Natural killer cell (primary cell): ENCODE results near the gene TMIGD1. TPM values are rescaled to one million over a fixed set of nuclear protein-coding genes. Genes with fewer than 3 reads are reported as not detected.

Experiments
- ATAC-seq, 3 donors: fragments of 150-1000 bp in 2 of 3; fragments of 200-7000 bp in 1 of 3; cut with Tn5 transposase; 1 replicate in 1 of 3; 2 replicates in 2 of 3; pipeline ENCODE4 v1.10.0; 2021; ENCODE audit warnings: mild to moderate bottlenecking in 2 of 3, moderate library complexity in 2 of 3
- DNase-seq, 2 donors: peaks; one replicate each; pipeline versions ENCODE4 v3.0.0 to v3.0.0-alpha.2; 2013 to 2021; ENCODE audit warnings: mixed read lengths in 1 of 2
- H3K27ac ChIP-seq: one replicate; pipeline ENCODE4 v1.5.1; 2013; ENCODE audit warnings: mild to moderate bottlenecking, low read length
- H3K27me3 ChIP-seq: one replicate; pipeline ENCODE4 v1.6.1; 2013; ENCODE audit warnings: low read length; ENCODE audit not compliant: control insufficient read depth, insufficient read depth
- H3K36me3 ChIP-seq: one replicate; pipeline ENCODE4 v1.6.1; 2013; ENCODE audit warnings: low read length; ENCODE audit not compliant: control insufficient read depth, insufficient read depth
- H3K4me1 ChIP-seq: one replicate; pipeline ENCODE4 v1.6.1; 2013; ENCODE audit warnings: low read length; ENCODE audit not compliant: control insufficient read depth, insufficient read depth
- H3K4me3 ChIP-seq: one replicate; pipeline ENCODE4 v1.5.1; 2013; ENCODE audit warnings: low read length
- H3K9me3 ChIP-seq: one replicate; pipeline ENCODE4 v1.6.1; 2013; ENCODE audit warnings: low read length; ENCODE audit not compliant: control insufficient read depth, insufficient read depth
- H3K27ac Mint-ChIP-seq, 2 donors: one replicate each; pipeline ENCODE4 v1.8.0; 2022; ENCODE audit warnings: mild to moderate bottlenecking in 2 of 2, mixed read lengths in 2 of 2, moderate library complexity in 1 of 2
- H3K27me3 Mint-ChIP-seq, 2 donors: one replicate each; pipeline ENCODE4 v1.8.0; 2022; ENCODE audit warnings: low read depth in 2 of 2, mixed read lengths in 2 of 2
- H3K36me3 Mint-ChIP-seq: one replicate; pipeline ENCODE4 v1.8.0; 2022; ENCODE audit warnings: mixed read lengths
- H3K4me1 Mint-ChIP-seq, 2 donors: one replicate each; pipeline ENCODE4 v1.8.0; 2022; ENCODE audit warnings: mixed read lengths in 2 of 2
- H3K4me3 Mint-ChIP-seq: one replicate; pipeline ENCODE4 v1.8.0; 2022; ENCODE audit warnings: mild to moderate bottlenecking, moderate library complexity, mixed read lengths
- H3K9me3 Mint-ChIP-seq, 2 donors: one replicate each; pipeline ENCODE4 v1.8.0; 2022; ENCODE audit warnings: mixed read lengths in 2 of 2
- WGBS: methylation state at CpG from one replicate; pipeline ENCODE4 v1.1.7; 2013; ENCODE audit warnings: missing lambda C conversion rate; ENCODE audit not compliant: insufficient coverage; 5-methylcytosine and 5-hydroxymethylcytosine counted together
- intact Hi-C: fragments of 100-400 bp; cut with micrococcal nuclease; formaldehyde crosslinking; loops from one replicate; pipeline ENCODE4 v1.14.2; 2022
- total RNA-seq, 4 donors: library from RNA; stranded (reverse); fragments of 120-200 nt in 1 of 4; gene quantifications; one replicate each; pipeline versions ENCODE4 v1.2.3 to v1.2.4, GENCODE V29; 2013 to 2022
- TF ChIP-seq, protein P1 (sequence below): fragments of 200-600 bp; IDR thresholded peaks from one replicate; pipeline ENCODE4 v1.8.0; 2022; ENCODE audit warnings: antibody characterized with exemption

Gene TMIGD1
- total RNA-seq, 3 donors from 2014 or later (not counting 1 experiment from before 2014, with no cell fraction given), result not detected

GRCh38 chr17:30363715-30364202 lies 29.9 kb upstream of the TMIGD1 start:
- 0% methylated on average over 1 of the region's 1 CpG for WGBS
- H3K4me3 ChIP-seq, result no peak overlapping the region
- DNase-seq (peak; percentile 66 to 90), ATAC-seq (peak; percentile 84 to 93 (median 90))
- peaks cover 3% of the 10 kb centered on the region for H3K9me3 ChIP-seq
- H3K36me3 Mint-ChIP-seq, result peaks cover 8% of the 10 kb centered on the region
- H3K27ac Mint-ChIP-seq, result peak overlapping the region; percentile 85 to 89
- no peaks in the 10 kb centered on the region for H3K36me3 ChIP-seq
- TF ChIP-seq, protein P1, sequence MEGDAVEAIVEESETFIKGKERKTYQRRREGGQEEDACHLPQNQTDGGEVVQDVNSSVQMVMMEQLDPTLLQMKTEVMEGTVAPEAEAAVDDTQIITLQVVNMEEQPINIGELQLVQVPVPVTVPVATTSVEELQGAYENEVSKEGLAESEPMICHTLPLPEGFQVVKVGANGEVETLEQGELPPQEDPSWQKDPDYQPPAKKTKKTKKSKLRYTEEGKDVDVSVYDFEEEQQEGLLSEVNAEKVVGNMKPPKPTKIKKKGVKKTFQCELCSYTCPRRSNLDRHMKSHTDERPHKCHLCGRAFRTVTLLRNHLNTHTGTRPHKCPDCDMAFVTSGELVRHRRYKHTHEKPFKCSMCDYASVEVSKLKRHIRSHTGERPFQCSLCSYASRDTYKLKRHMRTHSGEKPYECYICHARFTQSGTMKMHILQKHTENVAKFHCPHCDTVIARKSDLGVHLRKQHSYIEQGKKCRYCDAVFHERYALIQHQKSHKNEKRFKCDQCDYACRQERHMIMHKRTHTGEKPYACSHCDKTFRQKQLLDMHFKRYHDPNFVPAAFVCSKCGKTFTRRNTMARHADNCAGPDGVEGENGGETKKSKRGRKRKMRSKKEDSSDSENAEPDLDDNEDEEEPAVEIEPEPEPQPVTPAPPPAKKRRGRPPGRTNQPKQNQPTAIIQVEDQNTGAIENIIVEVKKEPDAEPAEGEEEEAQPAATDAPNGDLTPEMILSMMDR, result no peak
- H3K27me3 ChIP-seq, result no peaks in the 10 kb centered on the region
- H3K4me1 ChIP-seq, result peaks cover 30% of the 10 kb centered on the region
- intact Hi-C loops, result loop anchor here (1.0 to 10.0 kb wide), 2 partner anchors 15 to 149 kb away; partner anchors contain the start of gene CPD
- peaks cover 3% of the 10 kb centered on the region in 2 donors for H3K9me3 Mint-ChIP-seq
- H3K4me1 Mint-ChIP-seq, result peaks cover 43% of the 10 kb centered on the region in 2 donors
- H3K4me3 Mint-ChIP-seq, result peak overlapping the region; percentile 76
- no peak overlapping the region for H3K27ac ChIP-seq
- H3K27me3 Mint-ChIP-seq, result no peaks in the 10 kb centered on the region

GRCh38 chr17:30361766-30362279 lies 28.0 kb upstream of the TMIGD1 start:
- TF ChIP-seq, protein P1, result no peak
- H3K9me3 ChIP-seq, result peaks cover 3% of the 10 kb centered on the region
- DNase-seq (no peak), ATAC-seq (no peak)
- intact Hi-C loops, result loop anchor here (10.0 kb wide), 1 partner anchor 147 kb away; no protein-coding TSS in a partner anchor
- H3K9me3 Mint-ChIP-seq, result peaks cover 3% of the 10 kb centered on the region in 2 donors
- no peaks in the 10 kb centered on the region for H3K27me3 ChIP-seq
- H3K27ac Mint-ChIP-seq, result peak overlapping the region in 1 of 2 donors; percentile 75
- WGBS, result 96% methylated on average over 4 of the region's 4 CpGs
- H3K27me3 Mint-ChIP-seq, result no peaks in the 10 kb centered on the region
- peaks cover 37% of the 10 kb centered on the region in 2 donors for H3K4me1 Mint-ChIP-seq
- H3K27ac ChIP-seq, result no peak overlapping the region
- H3K4me3 ChIP-seq, result no peak overlapping the region
- H3K4me1 ChIP-seq, result peaks cover 30% of the 10 kb centered on the region
- H3K36me3 ChIP-seq, result no peaks in the 10 kb centered on the region
- no peak overlapping the region for H3K4me3 Mint-ChIP-seq
- peaks cover 8% of the 10 kb centered on the region for H3K36me3 Mint-ChIP-seq

GRCh38 chr17:30360086-30360808 lies 26.4 kb upstream of the TMIGD1 start:
- WGBS, result 79% methylated on average over 8 of the region's 8 CpGs

More at GRCh38 chr17:30360086-30360808, 26.4 kb upstream of the TMIGD1 start:
- Mint-ChIP-seq H3K27me3 (no peaks in the 10 kb centered on the region), H3K9me3 (peaks cover 3% of the 10 kb centered on the region in 2 donors), H3K4me1 (peaks cover 22 to 25% of the 10 kb centered on the region in 2 donors), H3K36me3 (peaks cover 8% of the 10 kb centered on the region), H3K4me3 (no peak overlapping the region), H3K27ac (no peak overlapping the region)
- peaks cover 28% of the 10 kb centered on the region for H3K4me1 ChIP-seq
- TF ChIP-seq, protein P1, result no peak
- H3K27me3 ChIP-seq, result no peaks in the 10 kb centered on the region
- DNase-seq (no peak), ATAC-seq (no peak)
- no peaks in the 10 kb centered on the region for H3K36me3 ChIP-seq
- no peak overlapping the region for H3K4me3 ChIP-seq
- no peak overlapping the region for H3K27ac ChIP-seq
- peaks cover 3% of the 10 kb centered on the region for H3K9me3 ChIP-seq
- intact Hi-C loops, result loop anchor here (10.0 kb wide), 1 partner anchor 145 kb away; no protein-coding TSS in a partner anchor
